GM19025 (cell line): ENCODE results near the gene PELI2.

Source experiments
- ATAC-seq: cut with Tn5 transposase; IDR thresholded peaks from one replicate; pipeline ENCODE4 v1.9.1; 2021; ENCODE audit warnings: mild to moderate bottlenecking, low read depth, moderate library complexity; ENCODE audit not compliant: unreplicated experiment

PELI2 gene

GRCh38 chr14:56333359-56334292 lies 215.4 kb downstream of the PELI2 start:
- no peak for ATAC-seq

GRCh38 chr14:56334458-56334857 lies 216.2 kb downstream of the PELI2 start:
- ATAC-seq, result no peak

GRCh38 chr14:56338674-56339073 lies 220.5 kb downstream of the PELI2 start:
- ATAC-seq, result no peak

- peak; percentile 63 for ATAC-seq
Measured at GRCh38 chr14:56339855-56340701, 221.9 kb downstream of the PELI2 start.

GRCh38 chr14:56340932-56341331 lies 222.7 kb downstream of the PELI2 start:
- no peak for ATAC-seq

GRCh38 chr14:56341766-56342493 lies 223.7 kb downstream of the PELI2 start:
- no peak for ATAC-seq

GRCh38 chr14:56342494-56342942 lies 224.3 kb downstream of the PELI2 start:
- ATAC-seq, result no peak

- no peak for ATAC-seq
Measured at GRCh38 chr14:56349960-56350359, 231.7 kb downstream of the PELI2 start.
